Suprapubic skin (tissue), 4 donors: Measurements from ENCODE around the gene SNRNP70. TPM values are rescaled to one million over a fixed set of nuclear protein-coding genes. Genes with fewer than 3 reads are reported as not detected.

Source experiments
- DNase-seq, 2 donors: peaks; one replicate each; pipeline ENCODE4 v3.0.0-alpha.2; 2019; ENCODE audit warnings: low spot score in 2 of 2
- H3K27ac ChIP-seq: fragments of 200-600 bp; sonication (generic); one replicate; pipeline ENCODE4 v1.5.1; 2019
- H3K27me3 ChIP-seq: fragments of 200-600 bp; sonication (generic); one replicate; pipeline ENCODE4 v1.5.1; 2019
- H3K36me3 ChIP-seq: fragments of 200-600 bp; sonication (generic); one replicate; pipeline ENCODE4 v1.5.1; 2019
- H3K4me1 ChIP-seq: fragments of 200-600 bp; sonication (generic); one replicate; pipeline ENCODE4 v1.5.1; 2019
- H3K4me3 ChIP-seq: fragments of 200-600 bp; sonication (generic); one replicate; pipeline ENCODE4 v1.5.1; 2019; ENCODE audit warnings: mild to moderate bottlenecking
- H3K9me3 ChIP-seq: fragments of 200-600 bp; sonication (generic); one replicate; pipeline ENCODE4 v1.5.1; 2019
- CTCF ChIP-seq, 2 donors: fragments of 200-600 bp in 1 of 2; fragments of 450-650 bp in 1 of 2; sonication (generic) in 1 of 2; IDR thresholded peaks; one replicate each; pipeline ENCODE4 v1.5.1; 2016 to 2019; ENCODE audit warnings: antibody characterized with exemption in 2 of 2, mild to moderate bottlenecking in 1 of 2, moderate library complexity in 1 of 2
- EP300 ChIP-seq: sonication (generic); formaldehyde crosslinking; IDR thresholded peaks from one replicate; pipeline ENCODE4 v1.6.1; 2017; ENCODE audit warnings: antibody characterized with exemption
- POLR2A ChIP-seq, 2 donors: fragments of 450-650 bp; IDR thresholded peaks; one replicate each; pipeline ENCODE4 v1.6.1; 2017; ENCODE audit warnings: antibody characterized with exemption in 2 of 2, mild to moderate bottlenecking in 2 of 2, moderate library complexity in 2 of 2
- POLR2AphosphoS5 ChIP-seq, 3 donors: sonication (generic); formaldehyde crosslinking; IDR thresholded peaks; one replicate each; pipeline ENCODE4 v1.6.1; 2017; ENCODE audit warnings: antibody characterized with exemption in 3 of 3
- WGBS: methylation state at CpG from one replicate; pipeline ENCODE4 v1.1.5; 2018; 5-methylcytosine and 5-hydroxymethylcytosine counted together
- total RNA-seq, 4 donors: library from RNA; depleted of rRNA; stranded (reverse); fragments of >200 nt; gene quantifications; one replicate each; pipeline ENCODE4 v1.1.0, GENCODE V29; 2016

The SNRNP70 gene
- total RNA-seq, 4 donors from 2014 or later = 207 to 788 (median 322) TPM

- TF ChIP-seq POLR2AphosphoS5 (IDR thresholded peaks at IDR 0.05) (no peak), CTCF (IDR thresholded peaks at IDR 0.05) (peak; percentile 98 to 99)
- Histone ChIP-seq H3K9me3 (no peaks in the 10 kb centered on the region), H3K27ac (peak overlapping the region; percentile 37), H3K36me3 (peaks cover 89% of the 10 kb centered on the region), H3K27me3 (no peaks in the 10 kb centered on the region), H3K4me3 (no peak overlapping the region), H3K4me1 (peaks cover 12% of the 10 kb centered on the region)
- peak in 1 of 2 donors; percentile 78 for DNase-seq
- WGBS = 47% methylated on average over 8 of the region's 8 CpGs
Observed at GRCh38 chr19:49097453-49098288, 12.4 kb downstream of the SNRNP70 start.

- WGBS = 82% methylated on average over 4 of the region's 4 CpGs
- Histone ChIP-seq H3K27me3 (no peaks in the 10 kb centered on the region), H3K27ac (peak overlapping the region; percentile 45), H3K36me3 (peaks cover 89% of the 10 kb centered on the region), H3K4me1 (peaks cover 12% of the 10 kb centered on the region), H3K9me3 (no peaks in the 10 kb centered on the region), H3K4me3 (no peak overlapping the region)
- TF ChIP-seq EP300 (no peak), POLR2AphosphoS5 (IDR thresholded peaks at IDR 0.05) (no peak), POLR2A (IDR thresholded peaks at IDR 0.05) (no peak), CTCF (IDR thresholded peaks at IDR 0.05) (no peak)
- DNase-seq = no peak
Observed at GRCh38 chr19:49098795-49099194, 13.5 kb downstream of the SNRNP70 start.

GRCh38 chr19:49101160-49101559 lies 15.9 kb downstream of the SNRNP70 start:
- 75% methylated on average over 12 of the region's 12 CpGs for WGBS
- Histone ChIP-seq H3K4me3 (no peak overlapping the region), H3K9me3 (no peaks in the 10 kb centered on the region), H3K4me1 (peaks cover 12% of the 10 kb centered on the region), H3K27ac (no peak overlapping the region), H3K36me3 (peaks cover 92% of the 10 kb centered on the region), H3K27me3 (no peaks in the 10 kb centered on the region)
- DNase-seq = no peak
- TF ChIP-seq POLR2AphosphoS5 (IDR thresholded peaks at IDR 0.05) (no peak), POLR2A (IDR thresholded peaks at IDR 0.05) (no peak), CTCF (IDR thresholded peaks at IDR 0.05) (no peak), EP300 (no peak)

GRCh38 chr19:49102303-49102702 lies 17.1 kb downstream of the SNRNP70 start:
- no peak for DNase-seq
- Histone ChIP-seq H3K9me3 (no peaks in the 10 kb centered on the region), H3K27ac (no peak overlapping the region), H3K36me3 (peaks cover 94% of the 10 kb centered on the region), H3K27me3 (no peaks in the 10 kb centered on the region), H3K4me1 (peaks cover 16% of the 10 kb centered on the region), H3K4me3 (no peak overlapping the region)
- TF ChIP-seq CTCF (IDR thresholded peaks at IDR 0.05) = no peak
- TF ChIP-seq EP300 = no peak
- TF ChIP-seq POLR2A (IDR thresholded peaks at IDR 0.05) = no peak
- no peak for TF ChIP-seq POLR2AphosphoS5 (IDR thresholded peaks at IDR 0.05)
- 88% methylated on average over 12 of the region's 12 CpGs for WGBS

GRCh38 chr19:49103331-49104085 lies 18.3 kb downstream of the SNRNP70 start:
- 84% methylated on average over 32 of the region's 33 CpGs for WGBS
- DNase-seq = no peak
- peaks cover 100% of the 10 kb centered on the region for H3K36me3 ChIP-seq
- H3K27me3 ChIP-seq = no peaks in the 10 kb centered on the region
- peaks cover 8% of the 10 kb centered on the region for H3K4me1 ChIP-seq
- no peaks in the 10 kb centered on the region for H3K9me3 ChIP-seq
- H3K4me3 ChIP-seq = no peak overlapping the region
- H3K27ac ChIP-seq = no peak overlapping the region
- no peak for TF ChIP-seq POLR2AphosphoS5 (IDR thresholded peaks at IDR 0.05)
- no peak for TF ChIP-seq POLR2A (IDR thresholded peaks at IDR 0.05)
- TF ChIP-seq CTCF (IDR thresholded peaks at IDR 0.05) = no peak
- TF ChIP-seq EP300 = no peak
